GM12864 (cell line): Measurements from ENCODE around the gene RERE.

Source experiments
- DNase-seq: peaks from one replicate; pipeline ENCODE4 v3.0.0-alpha.2; 2011; ENCODE audit warnings: low read depth
- H3K4me3 ChIP-seq: 2 replicates; pipeline ENCODE4 v1.5.1; 2011; ENCODE audit warnings: mild to moderate bottlenecking, low read depth, low read length, control low read depth
- TF ChIP-seq, protein P1 (sequence below): IDR thresholded peaks from 2 replicates; pipeline ENCODE4 v1.5.1; 2011; ENCODE audit warnings: low read depth, mild to moderate bottlenecking, moderate library complexity, low read length, control low read depth, inconsistent platforms; ENCODE audit errors: missing control alignments

RERE gene

DNA sequence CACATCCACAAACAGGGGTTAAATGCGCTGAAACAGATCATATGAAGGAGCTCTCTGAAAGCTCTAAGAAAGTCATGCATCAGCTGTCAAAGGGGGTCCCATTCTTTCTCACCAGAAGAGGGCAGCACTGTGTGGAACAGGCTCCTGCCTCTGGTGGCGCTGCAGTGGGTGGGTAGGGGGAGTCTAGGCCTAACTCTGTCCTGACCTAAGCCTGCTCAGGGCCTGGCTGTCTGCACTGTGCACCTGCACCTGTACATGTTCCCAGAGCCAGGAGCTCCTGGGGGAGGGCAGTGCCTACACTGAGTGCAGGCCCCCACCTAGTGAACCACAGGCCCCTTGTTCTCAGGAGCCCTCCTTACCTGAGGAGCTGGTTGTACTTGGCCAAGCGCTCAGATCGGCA, 45.1 kb upstream of the RERE start:
- TF ChIP-seq, protein P1, sequence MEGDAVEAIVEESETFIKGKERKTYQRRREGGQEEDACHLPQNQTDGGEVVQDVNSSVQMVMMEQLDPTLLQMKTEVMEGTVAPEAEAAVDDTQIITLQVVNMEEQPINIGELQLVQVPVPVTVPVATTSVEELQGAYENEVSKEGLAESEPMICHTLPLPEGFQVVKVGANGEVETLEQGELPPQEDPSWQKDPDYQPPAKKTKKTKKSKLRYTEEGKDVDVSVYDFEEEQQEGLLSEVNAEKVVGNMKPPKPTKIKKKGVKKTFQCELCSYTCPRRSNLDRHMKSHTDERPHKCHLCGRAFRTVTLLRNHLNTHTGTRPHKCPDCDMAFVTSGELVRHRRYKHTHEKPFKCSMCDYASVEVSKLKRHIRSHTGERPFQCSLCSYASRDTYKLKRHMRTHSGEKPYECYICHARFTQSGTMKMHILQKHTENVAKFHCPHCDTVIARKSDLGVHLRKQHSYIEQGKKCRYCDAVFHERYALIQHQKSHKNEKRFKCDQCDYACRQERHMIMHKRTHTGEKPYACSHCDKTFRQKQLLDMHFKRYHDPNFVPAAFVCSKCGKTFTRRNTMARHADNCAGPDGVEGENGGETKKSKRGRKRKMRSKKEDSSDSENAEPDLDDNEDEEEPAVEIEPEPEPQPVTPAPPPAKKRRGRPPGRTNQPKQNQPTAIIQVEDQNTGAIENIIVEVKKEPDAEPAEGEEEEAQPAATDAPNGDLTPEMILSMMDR, result peak; percentile 77
- no peak overlapping the region for H3K4me3 ChIP-seq
- DNase-seq, result no peak

DNA sequence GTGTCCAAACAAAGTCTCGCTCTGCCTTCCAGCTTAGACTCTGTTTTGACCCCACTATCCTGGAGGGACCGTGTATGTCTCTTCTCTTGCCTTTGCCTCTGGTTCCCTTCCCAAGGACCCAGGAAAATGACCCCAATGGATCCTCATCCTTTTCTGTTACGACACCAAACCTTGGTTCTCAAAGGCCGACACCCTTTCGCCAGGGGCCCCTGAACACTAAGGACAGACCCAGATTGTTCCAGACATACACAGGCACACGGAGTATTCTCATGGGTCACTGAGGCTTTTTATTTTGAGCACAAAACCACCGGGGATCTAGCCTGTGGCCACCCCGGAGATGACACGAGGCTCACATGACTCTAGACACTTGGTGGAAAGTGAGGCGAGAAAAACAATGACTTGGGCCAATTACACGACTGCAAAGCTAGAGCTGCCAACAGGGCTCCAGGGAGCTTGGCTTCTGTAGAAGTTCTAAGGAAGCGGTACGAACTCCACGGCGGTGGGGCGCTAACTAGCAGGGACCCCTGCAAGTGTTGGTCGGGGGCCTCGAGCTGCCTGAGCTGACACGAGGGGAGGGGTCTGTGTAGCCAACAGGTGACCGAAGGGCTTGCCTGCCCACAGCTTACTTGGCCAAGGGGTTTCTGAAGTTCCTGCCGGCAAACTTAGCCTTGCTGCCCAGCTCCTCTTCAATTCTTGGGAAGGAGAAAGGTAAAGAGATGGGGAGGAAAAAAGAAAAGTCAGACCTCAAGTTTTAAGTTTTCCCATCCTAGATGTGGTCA, 43.5 kb upstream of the RERE start:
- TF ChIP-seq, protein P1, result no peak
- no peak overlapping the region for H3K4me3 ChIP-seq
- DNase-seq, result no peak

DNA sequence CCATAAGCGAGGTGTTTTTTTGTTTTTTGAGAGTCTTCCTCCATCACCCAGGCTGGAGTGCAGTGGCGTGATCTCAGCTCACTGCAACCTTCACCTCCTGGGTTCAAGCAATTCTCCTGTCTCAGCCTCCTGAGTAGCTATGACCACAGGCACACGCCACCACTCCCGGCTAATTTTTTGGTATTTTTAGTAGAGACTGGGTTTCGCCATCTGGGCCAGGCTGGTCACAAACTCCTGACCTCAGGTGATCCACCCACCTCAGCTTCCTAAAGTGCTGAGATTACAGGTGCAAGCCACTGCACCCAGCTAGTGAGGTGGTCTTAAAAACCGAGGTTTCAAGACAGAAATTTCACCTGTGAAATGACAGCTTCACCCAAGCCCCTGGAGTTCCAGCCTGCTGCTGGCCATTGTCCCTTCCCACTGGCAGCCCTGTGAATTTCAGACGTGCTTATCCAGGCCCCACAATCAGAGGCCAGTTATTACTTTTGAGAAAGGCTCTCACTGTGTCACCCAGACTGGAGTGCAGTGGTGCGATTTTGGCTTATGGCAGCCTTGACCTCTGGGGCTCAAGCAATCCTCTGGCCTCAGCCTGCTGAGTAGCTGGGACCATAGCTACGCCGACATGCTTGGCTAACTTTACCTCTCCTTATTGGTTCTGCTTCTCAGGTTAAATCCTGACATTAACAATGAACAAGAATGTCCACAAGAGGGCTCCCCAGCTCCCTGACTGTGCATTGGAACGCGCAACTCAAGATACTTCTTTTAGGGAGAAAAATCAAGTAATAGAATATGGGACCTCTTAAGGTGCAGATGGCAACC, 41.7 kb upstream of the RERE start:
- TF ChIP-seq, protein P1, result peak; percentile 63
- DNase-seq, result no peak
- H3K4me3 ChIP-seq, result no peak overlapping the region

DNA sequence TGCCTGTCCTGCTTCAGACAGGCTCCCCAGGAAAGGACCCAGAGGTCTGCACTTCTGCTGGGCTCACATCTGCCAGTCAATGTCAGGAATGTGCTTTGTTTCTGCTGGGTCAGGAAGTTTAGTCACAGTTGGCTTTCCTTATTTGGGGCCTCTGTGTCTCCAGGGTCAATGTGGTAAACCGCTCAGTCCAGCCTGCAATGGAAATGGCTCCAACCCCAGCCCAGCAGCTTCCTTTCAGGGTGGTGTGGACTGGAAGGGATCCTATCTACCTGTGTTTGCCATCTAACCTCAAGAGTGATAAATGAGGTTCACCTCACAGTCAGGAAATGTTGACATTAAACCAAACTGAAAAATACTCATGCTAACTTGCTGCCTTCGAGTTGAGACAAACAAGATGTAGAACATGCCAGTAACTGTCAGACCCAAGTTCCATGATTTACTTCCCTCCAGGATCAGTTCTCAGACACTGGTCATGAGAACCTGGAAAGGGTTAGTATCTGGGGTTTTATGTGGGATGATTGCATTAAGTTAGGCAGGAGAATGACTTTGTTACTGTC, 40.8 kb upstream of the RERE start:
- no peak for DNase-seq
- TF ChIP-seq, protein P1, result no peak
- no peak overlapping the region for H3K4me3 ChIP-seq

DNA sequence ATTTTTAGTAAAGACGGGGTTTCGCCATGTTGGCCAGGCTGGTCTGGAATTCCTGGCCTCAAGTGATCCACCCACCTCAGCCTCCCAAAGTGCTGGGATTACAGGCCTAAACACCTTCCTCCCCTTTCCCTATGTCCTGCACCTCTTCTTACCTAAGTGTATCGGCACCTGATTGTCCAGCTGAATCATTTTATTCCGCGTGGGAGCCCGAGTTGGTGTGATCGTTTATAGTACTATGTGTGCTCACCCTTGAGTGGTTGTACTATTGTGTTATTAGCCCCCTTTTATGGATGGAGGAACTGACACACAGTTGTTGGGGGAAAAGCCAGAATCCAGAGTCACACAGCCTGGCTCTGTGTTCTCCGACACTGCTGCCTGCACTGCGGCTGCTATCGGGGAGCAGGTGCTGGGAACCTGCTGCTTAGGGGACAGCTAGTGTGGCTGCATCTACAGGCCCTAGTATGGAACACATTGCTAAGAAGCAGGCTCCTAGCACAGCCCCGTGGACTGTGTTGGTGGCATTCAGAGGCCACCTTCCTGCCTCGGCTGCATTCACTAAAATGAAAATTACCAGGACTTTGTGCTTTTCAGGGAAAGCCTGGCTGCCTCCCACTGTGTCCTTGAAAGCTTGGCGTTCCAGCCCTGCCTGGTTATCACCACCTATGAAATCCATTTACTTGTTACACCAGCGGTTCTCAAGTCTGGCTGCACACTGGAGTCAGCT, 39.4 kb upstream of the RERE start:
- H3K4me3 ChIP-seq, result no peak overlapping the region
- TF ChIP-seq, protein P1, result no peak
- DNase-seq, result no peak

DNA sequence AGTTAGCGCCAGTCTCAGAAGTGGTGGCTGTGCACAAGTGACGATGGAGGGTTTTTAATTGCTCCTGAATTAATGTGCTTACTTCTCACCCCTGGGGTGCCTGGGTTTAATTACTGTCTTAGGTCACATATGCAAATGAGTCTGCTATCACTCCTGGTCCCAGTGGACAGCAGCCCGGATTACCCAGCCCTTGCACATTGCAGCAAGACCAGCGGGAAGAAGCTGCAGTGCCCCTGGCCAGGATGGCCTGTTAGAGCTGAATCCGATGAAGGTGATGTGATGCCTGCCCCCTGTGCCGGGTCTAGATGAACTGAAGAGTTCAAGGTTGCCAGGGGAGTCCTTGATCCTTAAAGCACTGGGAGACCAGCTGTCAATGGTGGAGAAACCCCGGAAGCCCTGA, 36.8 kb upstream of the RERE start:
- TF ChIP-seq, protein P1, result no peak
- no peak for DNase-seq
- no peak overlapping the region for H3K4me3 ChIP-seq
